Measurements from ENCODE around the gene SPATA22. TPM values are rescaled to one million over a fixed set of nuclear protein-coding genes. Genes with fewer than 3 reads are reported as not detected.

SPATA22 gene
- total RNA-seq, 4 donors from 2014 or later = 0.40 to 0.67 TPM; not detected in 2

GRCh38 chr17:3497101-3497500 lies 25.5 kb upstream of the SPATA22 start:
- no peaks in the 10 kb centered on the region for H3K36me3 ChIP-seq
- intact Hi-C loops (cut with DNase I) = no loop called here
- H3K9me3 ChIP-seq = no peaks in the 10 kb centered on the region
- DNase-seq = no peak
- H3K27ac ChIP-seq = no peak overlapping the region
- no peaks in the 10 kb centered on the region for H3K27me3 ChIP-seq
- 79 to 83% methylated on average over 7 of the region's 7 CpGs for WGBS, 2 donors
- no peak overlapping the region for H3K4me3 ChIP-seq (replicated peaks in 1 of 3)
- no peaks in the 10 kb centered on the region for H3K4me1 ChIP-seq
- TF ChIP-seq CTCF (IDR thresholded peaks at IDR 0.05) (no peak), POLR2A (IDR thresholded peaks at IDR 0.05) (no peak)

GRCh38 chr17:3485481-3486068 lies 14.0 kb upstream of the SPATA22 start:
- intact Hi-C loops (cut with DNase I) = loop anchor here (10.0 kb wide), 1 partner anchor 59 kb away; no protein-coding TSS in a partner anchor
- no peak for DNase-seq
- TF ChIP-seq POLR2A (IDR thresholded peaks at IDR 0.05) (no peak), CTCF (IDR thresholded peaks at IDR 0.05) (no peak)
- 85 to 88% methylated on average over 8 of the region's 8 CpGs for WGBS, 2 donors
- Histone ChIP-seq H3K36me3 (no peaks in the 10 kb centered on the region), H3K4me1 (no peaks in the 10 kb centered on the region), H3K27ac (no peak overlapping the region), H3K27me3 (no peaks in the 10 kb centered on the region), H3K9me3 (no peaks in the 10 kb centered on the region), H3K4me3 (replicated peaks in 1 of 3) (no peak overlapping the region)

GRCh38 chr17:3482852-3483251 lies 11.2 kb upstream of the SPATA22 start:
- no peak overlapping the region for H3K27ac ChIP-seq
- no peaks in the 10 kb centered on the region for H3K9me3 ChIP-seq
- H3K4me3 ChIP-seq (replicated peaks in 1 of 3) = no peak overlapping the region
- H3K4me1 ChIP-seq = no peaks in the 10 kb centered on the region
- intact Hi-C loops (cut with DNase I) = loop anchor here (10.0 kb wide), 1 partner anchor 62 kb away; no protein-coding TSS in a partner anchor
- H3K36me3 ChIP-seq = no peaks in the 10 kb centered on the region
- WGBS, 2 donors = 29 to 56% methylated on average over 3 of the region's 3 CpGs
- DNase-seq = no peak
- no peak for TF ChIP-seq CTCF (IDR thresholded peaks at IDR 0.05)
- TF ChIP-seq POLR2A (IDR thresholded peaks at IDR 0.05) = no peak
- H3K27me3 ChIP-seq = no peaks in the 10 kb centered on the region

- Histone ChIP-seq H3K27me3 (no peaks in the 10 kb centered on the region), H3K27ac (no peak overlapping the region), H3K4me1 (no peaks in the 10 kb centered on the region), H3K4me3 (replicated peaks in 1 of 3) (no peak overlapping the region), H3K36me3 (no peaks in the 10 kb centered on the region), H3K9me3 (no peaks in the 10 kb centered on the region)
- no peak for DNase-seq
- TF ChIP-seq CTCF (IDR thresholded peaks at IDR 0.05) = no peak
- no peak for TF ChIP-seq POLR2A (IDR thresholded peaks at IDR 0.05)
- intact Hi-C loops (cut with DNase I) = loop anchor here (10.0 kb wide), 1 partner anchor 65 kb away; no protein-coding TSS in a partner anchor
- WGBS, 2 donors = 85 to 89% methylated on average over 3 of the region's 3 CpGs
Measured at GRCh38 chr17:3479988-3480387, 8.4 kb upstream of the SPATA22 start.

GRCh38 chr17:3475812-3476610 lies 4.4 kb upstream of the SPATA22 start, which contains the start of gene ASPA:
TSS of gene ASPA (plus strand) at chr17:3475997. CDS start at chr17:3476160, 163 bp downstream.
- H3K27me3 ChIP-seq = no peaks in the 10 kb centered on the region
- no peak within 1 kb of the TSS for H3K4me3 ChIP-seq (replicated peaks in 1 of 3)
- H3K9me3 ChIP-seq = no peaks in the 10 kb centered on the region
- H3K36me3 ChIP-seq = no peaks in the 10 kb centered on the region
- peaks cover 3 to 4% of the 10 kb centered on the region in 2 donors for H3K4me1 ChIP-seq
- H3K27ac ChIP-seq = peak within 1 kb of the TSS in 1 of 3 donors; percentile 39
- DNase-seq = no peak
- no peak for TF ChIP-seq POLR2A (IDR thresholded peaks at IDR 0.05)
- no peak for TF ChIP-seq CTCF (IDR thresholded peaks at IDR 0.05)
- 56 to 64% methylated on average over 7 of the region's 7 CpGs for WGBS, 2 donors
- intact Hi-C loops (cut with DNase I) = no loop called here
